ENCODE results near the gene IMPDH1.

DNA sequence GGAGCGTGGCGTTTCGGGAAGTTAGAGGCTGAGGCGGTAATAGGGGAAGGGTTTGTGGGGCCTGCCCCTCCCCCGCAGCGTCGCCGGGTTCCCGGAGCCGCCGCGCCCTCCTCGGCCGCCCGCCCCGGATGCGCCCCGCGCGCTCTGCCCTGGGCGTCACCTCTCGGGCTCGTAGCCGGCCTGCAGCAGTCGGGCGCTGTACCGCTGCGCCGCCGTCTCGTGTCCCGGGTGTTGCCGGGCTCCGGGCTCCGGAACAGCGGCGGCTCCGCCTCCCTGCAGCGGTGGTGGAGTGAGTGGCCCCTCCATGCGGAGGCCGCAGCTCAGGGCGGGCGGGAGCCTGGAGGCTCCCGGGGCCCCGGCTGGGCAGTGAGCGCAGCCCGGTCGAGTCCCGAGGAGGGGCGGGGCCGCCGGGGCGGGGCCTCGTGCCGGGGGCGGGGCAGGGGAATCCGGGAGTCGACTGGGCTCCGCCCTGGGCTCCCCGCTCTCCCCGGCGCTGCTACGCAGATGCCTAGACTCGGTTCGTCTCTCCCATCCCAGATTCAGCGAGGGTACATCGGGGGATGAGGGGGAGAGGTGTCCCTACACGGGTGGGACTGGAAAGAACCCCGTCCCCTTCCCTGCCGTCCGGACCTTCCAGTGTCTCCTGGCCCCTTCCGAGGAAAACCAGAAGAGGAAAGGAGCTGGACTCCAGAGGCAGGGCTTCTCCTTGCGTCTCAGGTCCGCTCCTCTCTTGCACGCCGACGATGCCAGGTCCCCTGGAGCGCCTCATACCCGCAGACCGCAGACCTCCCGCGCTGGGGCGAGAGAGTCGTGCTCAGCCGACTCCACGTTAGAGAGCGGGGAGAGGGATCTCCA lies at the start of gene IMPDH1:
- TF ChIP-seq, protein P1, sequence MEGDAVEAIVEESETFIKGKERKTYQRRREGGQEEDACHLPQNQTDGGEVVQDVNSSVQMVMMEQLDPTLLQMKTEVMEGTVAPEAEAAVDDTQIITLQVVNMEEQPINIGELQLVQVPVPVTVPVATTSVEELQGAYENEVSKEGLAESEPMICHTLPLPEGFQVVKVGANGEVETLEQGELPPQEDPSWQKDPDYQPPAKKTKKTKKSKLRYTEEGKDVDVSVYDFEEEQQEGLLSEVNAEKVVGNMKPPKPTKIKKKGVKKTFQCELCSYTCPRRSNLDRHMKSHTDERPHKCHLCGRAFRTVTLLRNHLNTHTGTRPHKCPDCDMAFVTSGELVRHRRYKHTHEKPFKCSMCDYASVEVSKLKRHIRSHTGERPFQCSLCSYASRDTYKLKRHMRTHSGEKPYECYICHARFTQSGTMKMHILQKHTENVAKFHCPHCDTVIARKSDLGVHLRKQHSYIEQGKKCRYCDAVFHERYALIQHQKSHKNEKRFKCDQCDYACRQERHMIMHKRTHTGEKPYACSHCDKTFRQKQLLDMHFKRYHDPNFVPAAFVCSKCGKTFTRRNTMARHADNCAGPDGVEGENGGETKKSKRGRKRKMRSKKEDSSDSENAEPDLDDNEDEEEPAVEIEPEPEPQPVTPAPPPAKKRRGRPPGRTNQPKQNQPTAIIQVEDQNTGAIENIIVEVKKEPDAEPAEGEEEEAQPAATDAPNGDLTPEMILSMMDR (conservative IDR thresholded peaks at IDR 0.05; ENCODE audit: low read length): no peak
- no peak for TF ChIP-seq EZH2phosphoT487 (IDR thresholded peaks at IDR 0.05; ENCODE audit: borderline replicate concordance)

All from Loucy (cell line).